OCI-LY7 (cell line): Measurements from ENCODE around the gene HERC3. TPM values are rescaled to one million over a fixed set of nuclear protein-coding genes. Genes with fewer than 3 reads are reported as not detected.
A peak's percentile ranks its signal among the peaks of the same experiment; 100 is the strongest.

Experiments used
- BruUV-seq: library from RNA; stranded (reverse); fragments of 400-500 nt; replicated peaks from 2 replicates; lab custom pipeline; 2021; lab: Mats Ljungman, UMichigan
- CTCF ChIA-PET: fragments of 300-600 bp; sonication (Branson Sonifier 250); formaldehyde crosslinking; loops from one replicate; lab custom pipeline; 2022; ENCODE audit warnings: antibody characterized with exemption; ENCODE audit not compliant: unreplicated experiment; lab: Charles Lee
- POLR2A ChIA-PET: fragments of 300-600 bp; sonication (Branson Sonifier 250); formaldehyde crosslinking; loops from one replicate; lab custom pipeline; 2022; ENCODE audit warnings: antibody characterized with exemption; lab: Charles Lee
- DNase-seq: peaks from one replicate; pipeline ENCODE4 v3.0.0-alpha.2; 2015; ENCODE audit warnings: low spot score
- H2AFZ ChIP-seq: fragments of 200-600 bp; sonication (generic), shearing (Covaris generic); 2 replicates; pipeline ENCODE4 v1.6.1; 2014; ENCODE audit warnings: mild to moderate bottlenecking, antibody characterized with exemption, low read length, moderate library complexity
- H3K27ac ChIP-seq: fragments of 200-600 bp; sonication (generic); 2 replicates; pipeline ENCODE4 v1.5.1; 2014; ENCODE audit warnings: mixed run types, low read depth, mild to moderate bottlenecking, moderate library complexity, low read length, inconsistent platforms; ENCODE audit not compliant: poor library complexity, severe bottlenecking
- H3K36me3 ChIP-seq: fragments of 200-600 bp; sonication (generic); 2 replicates; pipeline ENCODE4 v1.6.1; 2014; ENCODE audit warnings: mild to moderate bottlenecking, antibody characterized with exemption, low read length, moderate library complexity, mixed read lengths; ENCODE audit not compliant: insufficient read depth
- H3K4me1 ChIP-seq: fragments of 200-600 bp; sonication (generic); 2 replicates; pipeline ENCODE4 v1.5.1; 2014; ENCODE audit warnings: mild to moderate bottlenecking, low read length; ENCODE audit not compliant: insufficient read depth, poor library complexity, severe bottlenecking
- H3K4me2 ChIP-seq: fragments of 200-600 bp; sonication (generic); 2 replicates; pipeline ENCODE4 v1.6.1; 2014; ENCODE audit warnings: mild to moderate bottlenecking, low read length
- H3K4me3 ChIP-seq: fragments of 200-600 bp; sonication (generic); 2 replicates; pipeline ENCODE4 v1.5.1; 2014; ENCODE audit warnings: mild to moderate bottlenecking, low read depth, low read length; ENCODE audit not compliant: poor library complexity, severe bottlenecking
- H3K79me2 ChIP-seq: fragments of 200-600 bp; sonication (generic); 2 replicates; pipeline ENCODE4 v1.6.1; 2016; ENCODE audit warnings: low read depth, mild to moderate bottlenecking, low read length, moderate library complexity, mixed read lengths; ENCODE audit not compliant: insufficient read depth
- H3K9me2 ChIP-seq: fragments of 200-600 bp; sonication (generic); 2 replicates; pipeline ENCODE4 v1.6.1; 2016; ENCODE audit warnings: mild to moderate bottlenecking, low read length, mixed read lengths; ENCODE audit not compliant: insufficient read depth
- H3K9me3 ChIP-seq: fragments of 200-600 bp; sonication (generic); 2 replicates; pipeline ENCODE4 v1.6.1; 2014; ENCODE audit warnings: mild to moderate bottlenecking, mixed run types, low read length, mixed read lengths
- H4K20me1 ChIP-seq: fragments of 200-600 bp; sonication (generic); 2 replicates; pipeline ENCODE4 v1.6.1; 2014; ENCODE audit warnings: mild to moderate bottlenecking, antibody characterized with exemption, low read length, moderate library complexity, mixed read lengths; ENCODE audit not compliant: insufficient read depth
- EZH2phosphoT487 ChIP-seq: fragments of 200-600 bp; sonication (generic); IDR thresholded peaks from 2 replicates; pipeline ENCODE4 v1.6.1; 2018; ENCODE audit warnings: low read depth, borderline replicate concordance, mild to moderate bottlenecking, mixed run types, antibody characterized with exemption, low read length, moderate library complexity, mixed read lengths
- intact Hi-C: fragments of 100-400 bp; cut with micrococcal nuclease; formaldehyde crosslinking; loops from one replicate; pipeline ENCODE4 v1.10.0; 2022; ENCODE audit not compliant: unreplicated experiment
- total RNA-seq, 2 experiments: library from RNA; depleted of rRNA in 1 of 2; stranded (reverse); fragments of >200 nt in 1 of 2; shearing (Covaris generic) in 1 of 2; gene quantifications; 2 replicates each; pipeline ENCODE4 v1.2.3, GENCODE V29; 2014 to 2022
- TF ChIP-seq, protein P1 (sequence below): fragments of 200-600 bp; sonication (generic); conservative IDR thresholded peaks from 2 replicates; pipeline ENCODE4 v1.5.1; 2014; ENCODE audit warnings: mild to moderate bottlenecking, antibody characterized with exemption, low read length, moderate library complexity, mixed read lengths

HERC3 gene
- total RNA-seq, 2 experiments from 2014 or later: 9.2 to 22.9 TPM

DNA sequence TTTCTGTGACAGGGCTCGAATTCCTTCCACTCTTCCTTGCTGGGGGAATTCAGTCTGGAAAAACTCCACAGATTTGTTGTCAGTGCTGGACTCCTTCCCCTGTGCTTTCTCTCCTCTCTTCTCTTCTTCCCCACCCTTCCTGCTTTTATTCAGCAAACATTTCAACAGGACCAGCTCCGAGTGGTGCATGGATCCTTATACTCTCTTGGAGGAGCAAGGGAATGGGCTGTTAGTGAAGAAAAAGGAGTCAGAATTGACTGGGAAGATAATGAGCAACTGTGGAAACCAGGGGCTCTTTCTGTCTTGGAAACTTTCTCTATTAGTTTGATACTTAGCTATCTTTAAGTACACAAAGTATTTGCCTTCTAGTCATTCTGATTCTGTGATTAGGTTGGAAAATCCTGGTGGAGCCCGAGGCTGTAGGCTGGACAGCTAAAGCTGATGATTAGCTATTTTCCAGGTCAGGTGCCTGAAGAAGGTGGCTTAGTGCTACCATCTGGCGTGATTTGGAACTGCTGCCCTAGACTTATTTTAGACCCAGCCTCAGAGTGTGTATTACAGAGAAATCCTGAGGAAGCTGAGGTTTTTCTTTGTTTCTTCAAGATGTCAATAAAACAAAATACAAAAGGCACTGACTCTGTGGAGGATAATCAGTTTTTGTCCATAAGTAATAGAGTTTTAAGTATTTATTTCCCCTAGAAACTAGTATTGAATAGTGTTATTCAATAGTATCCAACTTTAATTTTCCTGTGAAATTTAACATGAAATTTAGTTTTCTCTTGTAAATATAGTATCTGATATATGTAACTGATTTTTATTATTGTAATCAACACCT, 67.0 kb downstream of the HERC3 start:
- H4K20me1 ChIP-seq: no peaks in the 10 kb centered on the region
- no peaks in the 10 kb centered on the region for H3K9me2 ChIP-seq
- H3K4me3 ChIP-seq: no peak overlapping the region
- ChIA-PET POLR2A (interaction anchor here (0.7 kb wide), 1 partner anchor 9 kb away, joined by 3 read pairs; no protein-coding TSS in a partner anchor), CTCF (interaction anchor here (0.9 kb wide), 1 partner anchor 120 kb away, joined by 4 read pairs; no protein-coding TSS in a partner anchor)
- no peaks in the 10 kb centered on the region for H3K79me2 ChIP-seq
- H2AFZ ChIP-seq: no peak overlapping the region
- no peak overlapping the region for H3K27ac ChIP-seq
- BruUV-seq: no TSS peak
- DNase-seq: peak; percentile 24
- H3K36me3 ChIP-seq: 0 out of 2 replicates have a peak, but pooled peaks cover 5% of the 10 kb centered on the region
- no peaks in the 10 kb centered on the region for H3K4me1 ChIP-seq
- H3K4me2 ChIP-seq: no peak overlapping the region
- TF ChIP-seq, protein P1, sequence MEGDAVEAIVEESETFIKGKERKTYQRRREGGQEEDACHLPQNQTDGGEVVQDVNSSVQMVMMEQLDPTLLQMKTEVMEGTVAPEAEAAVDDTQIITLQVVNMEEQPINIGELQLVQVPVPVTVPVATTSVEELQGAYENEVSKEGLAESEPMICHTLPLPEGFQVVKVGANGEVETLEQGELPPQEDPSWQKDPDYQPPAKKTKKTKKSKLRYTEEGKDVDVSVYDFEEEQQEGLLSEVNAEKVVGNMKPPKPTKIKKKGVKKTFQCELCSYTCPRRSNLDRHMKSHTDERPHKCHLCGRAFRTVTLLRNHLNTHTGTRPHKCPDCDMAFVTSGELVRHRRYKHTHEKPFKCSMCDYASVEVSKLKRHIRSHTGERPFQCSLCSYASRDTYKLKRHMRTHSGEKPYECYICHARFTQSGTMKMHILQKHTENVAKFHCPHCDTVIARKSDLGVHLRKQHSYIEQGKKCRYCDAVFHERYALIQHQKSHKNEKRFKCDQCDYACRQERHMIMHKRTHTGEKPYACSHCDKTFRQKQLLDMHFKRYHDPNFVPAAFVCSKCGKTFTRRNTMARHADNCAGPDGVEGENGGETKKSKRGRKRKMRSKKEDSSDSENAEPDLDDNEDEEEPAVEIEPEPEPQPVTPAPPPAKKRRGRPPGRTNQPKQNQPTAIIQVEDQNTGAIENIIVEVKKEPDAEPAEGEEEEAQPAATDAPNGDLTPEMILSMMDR: peak; percentile 73
- TF ChIP-seq EZH2phosphoT487: no peak
- no peaks in the 10 kb centered on the region for H3K9me3 ChIP-seq
- intact Hi-C loops: loop anchor here (1.0 kb wide), 1 partner anchor 133 kb away; no protein-coding TSS in a partner anchor

DNA sequence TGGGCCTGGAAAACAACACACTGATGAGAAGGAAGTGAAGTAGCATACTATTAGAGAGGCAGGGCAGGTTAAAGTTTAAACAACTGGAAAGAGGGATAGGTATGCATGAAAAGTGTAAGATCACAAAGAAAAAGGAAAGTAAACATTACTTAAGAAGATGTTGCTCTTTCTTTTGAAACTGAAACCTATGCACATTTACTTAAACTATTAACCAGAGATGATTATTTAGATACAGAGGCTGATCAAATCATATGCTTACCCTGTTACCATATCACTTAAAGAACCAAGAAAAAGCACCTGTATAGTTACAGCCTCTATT, 67.6 kb downstream of the HERC3 start:
- ChIA-PET POLR2A (no interaction called here), CTCF (no interaction called here)
- no peak for TF ChIP-seq EZH2phosphoT487
- TF ChIP-seq, protein P1: no peak
- BruUV-seq: no TSS peak
- intact Hi-C loops: loop anchor here (1.0 kb wide), 1 partner anchor 134 kb away; no protein-coding TSS in a partner anchor
- no peak for DNase-seq
- Histone ChIP-seq H3K36me3 (0 out of 2 replicates have a peak, but pooled peaks cover 5% of the 10 kb centered on the region), H3K9me2 (no peaks in the 10 kb centered on the region), H3K4me3 (no peak overlapping the region), H3K27ac (no peak overlapping the region), H4K20me1 (no peaks in the 10 kb centered on the region), H2AFZ (no peak overlapping the region), H3K79me2 (no peaks in the 10 kb centered on the region), H3K4me2 (no peak overlapping the region), H3K9me3 (no peaks in the 10 kb centered on the region), H3K4me1 (no peaks in the 10 kb centered on the region)
